CD4-positive, alpha-beta T cell (primary cell): ENCODE data around the gene TUBGCP2. TPM values are rescaled to one million over a fixed set of nuclear protein-coding genes. Genes with fewer than 3 reads are reported as not detected.

Experiments
- ATAC-seq: fragments of 200-7000 bp; cut with Tn5 transposase; one replicate; pipeline ENCODE4 v1.10.0; 2022; ENCODE audit warnings: mild to moderate bottlenecking; ENCODE audit not compliant: poor library complexity
- CTCF ChIA-PET: fragments of 350-600 bp; sonication (Branson Sonifier 250); formaldehyde crosslinking; loops from one replicate; lab custom pipeline; 2021; ENCODE audit warnings: antibody characterized with exemption, inconsistent platforms; lab: Charles Lee
- POLR2A ChIA-PET: fragments of 350-600 bp; sonication (Branson Sonifier 250); formaldehyde crosslinking; loops from one replicate; lab custom pipeline; 2021; ENCODE audit warnings: antibody characterized with exemption, inconsistent platforms; lab: Charles Lee
- DNase-seq, 14 experiments: peaks; one replicate each; pipeline ENCODE4 v3.0.0-alpha.2; 2013 to 2020; ENCODE audit warnings: mixed read lengths in 2 of 14
- H3K27ac ChIP-seq, 2 donors: one replicate each; pipeline versions ENCODE4 v1.5.1 to v1.7.0; 2013; ENCODE audit warnings: low read length in 2 of 2, low read depth in 1 of 2, mild to moderate bottlenecking in 1 of 2
- H3K27me3 ChIP-seq, 2 experiments: 1 replicate in 1 of 2; 2 replicates in 1 of 2; pipeline versions ENCODE4 v1.6.1 to v1.7.0; 2013; ENCODE audit warnings: low read length in 2 of 2, control low read depth in 1 of 2, mild to moderate bottlenecking in 1 of 2, moderate library complexity in 1 of 2; ENCODE audit not compliant: insufficient read depth in 2 of 2, control insufficient read depth in 1 of 2
- H3K36me3 ChIP-seq: one replicate; pipeline ENCODE4 v1.6.1; 2013; ENCODE audit warnings: low read length, control low read depth; ENCODE audit not compliant: insufficient read depth
- H3K4me1 ChIP-seq: one replicate; pipeline ENCODE4 v1.6.1; 2013; ENCODE audit warnings: low read length, control low read depth; ENCODE audit not compliant: insufficient read depth
- H3K4me3 ChIP-seq: one replicate; pipeline ENCODE4 v1.5.1; 2013; ENCODE audit warnings: mild to moderate bottlenecking, low read length, moderate library complexity
- H3K9me3 ChIP-seq, 2 experiments: 1 replicate in 1 of 2; 2 replicates in 1 of 2; pipeline versions ENCODE4 v1.6.1 to v1.7.0; 2013; ENCODE audit warnings: low read length in 2 of 2, mild to moderate bottlenecking in 2 of 2, control low read depth in 1 of 2, moderate library complexity in 1 of 2; ENCODE audit not compliant: control insufficient read depth in 1 of 2, insufficient read depth in 1 of 2
- H3K27ac Mint-ChIP-seq: one replicate; pipeline ENCODE4 v1.8.0; 2020; ENCODE audit warnings: mixed read lengths
- H3K27me3 Mint-ChIP-seq: one replicate; pipeline ENCODE4 v1.8.0; 2021; ENCODE audit warnings: mixed read lengths
- H3K36me3 Mint-ChIP-seq: one replicate; pipeline ENCODE4 v1.8.0; 2021; ENCODE audit warnings: low read depth, mixed read lengths
- H3K4me1 Mint-ChIP-seq: one replicate; pipeline ENCODE4 v1.8.0; 2021; ENCODE audit warnings: low read depth, mixed read lengths
- H3K4me3 Mint-ChIP-seq: one replicate; pipeline ENCODE4 v1.8.0; 2020; ENCODE audit warnings: mild to moderate bottlenecking, mixed read lengths
- H3K9me3 Mint-ChIP-seq: one replicate; pipeline ENCODE4 v1.8.0; 2020; ENCODE audit warnings: mixed read lengths
- intact Hi-C, 2 experiments: fragments of 100-400 bp; cut with DNase I in 1 of 2; cut with micrococcal nuclease in 1 of 2; formaldehyde crosslinking; loops; one replicate each; pipeline versions ENCODE4 v1.15.1 to v1.9.0; 2023 to 2025; cut with DNase I, micrococcal nuclease
- total RNA-seq, 174 experiments: library from RNA in 2 of 174; stranded (reverse) in 2 of 174; gene quantifications; one replicate each; pipeline ENCODE4 v1.2.3 and lab custom pipeline; 2021 to 2026
- TF ChIP-seq, protein P1 (sequence below): fragments of 200-600 bp; IDR thresholded peaks from one replicate; pipeline ENCODE4 v1.8.0; 2022; ENCODE audit warnings: antibody characterized with exemption, mild to moderate bottlenecking

The TUBGCP2 gene
- total RNA-seq, 2 experiments from 2014 or later: 89.3 to 94.2 TPM

DNA sequence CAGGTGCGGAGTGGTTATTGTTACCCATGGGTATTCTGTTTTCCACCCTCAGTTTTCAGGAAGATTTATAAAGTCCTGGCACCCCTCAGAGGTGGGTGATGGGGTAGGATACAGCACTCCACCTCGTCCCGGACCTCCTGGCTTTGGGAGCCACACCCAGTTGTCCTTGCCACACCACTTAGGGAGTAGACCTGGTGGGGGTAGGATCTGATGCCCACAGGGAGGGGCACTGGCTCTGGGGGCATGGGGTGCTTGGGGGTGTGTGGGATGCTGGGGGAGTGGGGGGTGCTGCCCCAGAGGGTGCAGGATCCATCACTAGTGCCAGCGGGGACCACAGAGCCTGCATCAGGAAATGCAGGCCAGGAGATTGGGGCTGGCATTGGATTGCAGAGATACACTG lies 4.5 kb upstream of the TUBGCP2 start:
- no peak for DNase-seq
- H3K4me1 ChIP-seq: peaks cover 11% of the 10 kb centered on the region
- Mint-ChIP-seq H3K36me3 (peaks cover 37% of the 10 kb centered on the region), H3K4me1 (peaks cover 8% of the 10 kb centered on the region), H3K9me3 (no peaks in the 10 kb centered on the region), H3K27me3 (peaks cover 2% of the 10 kb centered on the region), H3K27ac (no peak overlapping the region), H3K4me3 (peak overlapping the region; percentile 15)
- TF ChIP-seq, protein P1, sequence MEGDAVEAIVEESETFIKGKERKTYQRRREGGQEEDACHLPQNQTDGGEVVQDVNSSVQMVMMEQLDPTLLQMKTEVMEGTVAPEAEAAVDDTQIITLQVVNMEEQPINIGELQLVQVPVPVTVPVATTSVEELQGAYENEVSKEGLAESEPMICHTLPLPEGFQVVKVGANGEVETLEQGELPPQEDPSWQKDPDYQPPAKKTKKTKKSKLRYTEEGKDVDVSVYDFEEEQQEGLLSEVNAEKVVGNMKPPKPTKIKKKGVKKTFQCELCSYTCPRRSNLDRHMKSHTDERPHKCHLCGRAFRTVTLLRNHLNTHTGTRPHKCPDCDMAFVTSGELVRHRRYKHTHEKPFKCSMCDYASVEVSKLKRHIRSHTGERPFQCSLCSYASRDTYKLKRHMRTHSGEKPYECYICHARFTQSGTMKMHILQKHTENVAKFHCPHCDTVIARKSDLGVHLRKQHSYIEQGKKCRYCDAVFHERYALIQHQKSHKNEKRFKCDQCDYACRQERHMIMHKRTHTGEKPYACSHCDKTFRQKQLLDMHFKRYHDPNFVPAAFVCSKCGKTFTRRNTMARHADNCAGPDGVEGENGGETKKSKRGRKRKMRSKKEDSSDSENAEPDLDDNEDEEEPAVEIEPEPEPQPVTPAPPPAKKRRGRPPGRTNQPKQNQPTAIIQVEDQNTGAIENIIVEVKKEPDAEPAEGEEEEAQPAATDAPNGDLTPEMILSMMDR: no peak
- no peak overlapping the region for H3K4me3 ChIP-seq
- H3K27ac ChIP-seq: no peak overlapping the region
- intact Hi-C loops: no loop called here
- POLR2A ChIA-PET: no interaction called here
- CTCF ChIA-PET: interaction anchor here (1.0 to 1.3 kb wide), 2 partner anchors 11 to 17 kb away, joined by 3 to 4 read pairs; no protein-coding TSS in a partner anchor
- H3K9me3 ChIP-seq: peaks cover 0 to 9% of the 10 kb centered on the region in 2 experiments
- no peaks in the 10 kb centered on the region for H3K27me3 ChIP-seq
- H3K36me3 ChIP-seq: peaks cover 37% of the 10 kb centered on the region
- ATAC-seq: no peak

DNA sequence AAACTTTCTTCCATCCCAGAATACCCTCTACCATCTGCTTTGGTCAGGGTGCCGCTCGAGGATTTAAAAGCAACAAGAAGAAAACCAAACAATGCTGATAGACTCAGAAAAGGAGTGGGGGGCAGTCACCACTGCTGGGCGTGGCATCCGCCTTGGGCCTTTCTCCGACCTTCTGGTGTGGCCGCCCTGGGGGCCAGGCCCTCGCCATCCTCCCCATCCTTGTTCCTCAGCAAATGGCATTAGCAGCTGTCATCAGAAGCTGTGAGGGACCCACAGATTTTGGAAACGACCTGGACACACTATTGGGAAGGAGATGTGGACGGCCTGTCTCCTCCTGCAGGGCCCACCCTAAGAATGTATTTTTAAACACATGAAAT lies 4.1 kb upstream of the TUBGCP2 start:
- Mint-ChIP-seq H3K9me3 (no peaks in the 10 kb centered on the region), H3K36me3 (peaks cover 41% of the 10 kb centered on the region), H3K27me3 (peaks cover 6% of the 10 kb centered on the region), H3K4me1 (peaks cover 12% of the 10 kb centered on the region), H3K27ac (no peak overlapping the region), H3K4me3 (peak overlapping the region; percentile 15)
- intact Hi-C loops: no loop called here
- POLR2A ChIA-PET: no interaction called here
- H3K27me3 ChIP-seq: no peaks in the 10 kb centered on the region
- H3K4me1 ChIP-seq: peaks cover 16% of the 10 kb centered on the region
- ATAC-seq (no peak), DNase-seq (no peak)
- peaks cover 37% of the 10 kb centered on the region for H3K36me3 ChIP-seq
- H3K9me3 ChIP-seq: peaks cover 0 to 9% of the 10 kb centered on the region in 2 experiments
- no peak overlapping the region for H3K4me3 ChIP-seq
- H3K27ac ChIP-seq: no peak overlapping the region
- TF ChIP-seq, protein P1: no peak
- CTCF ChIA-PET: no interaction called here

DNA sequence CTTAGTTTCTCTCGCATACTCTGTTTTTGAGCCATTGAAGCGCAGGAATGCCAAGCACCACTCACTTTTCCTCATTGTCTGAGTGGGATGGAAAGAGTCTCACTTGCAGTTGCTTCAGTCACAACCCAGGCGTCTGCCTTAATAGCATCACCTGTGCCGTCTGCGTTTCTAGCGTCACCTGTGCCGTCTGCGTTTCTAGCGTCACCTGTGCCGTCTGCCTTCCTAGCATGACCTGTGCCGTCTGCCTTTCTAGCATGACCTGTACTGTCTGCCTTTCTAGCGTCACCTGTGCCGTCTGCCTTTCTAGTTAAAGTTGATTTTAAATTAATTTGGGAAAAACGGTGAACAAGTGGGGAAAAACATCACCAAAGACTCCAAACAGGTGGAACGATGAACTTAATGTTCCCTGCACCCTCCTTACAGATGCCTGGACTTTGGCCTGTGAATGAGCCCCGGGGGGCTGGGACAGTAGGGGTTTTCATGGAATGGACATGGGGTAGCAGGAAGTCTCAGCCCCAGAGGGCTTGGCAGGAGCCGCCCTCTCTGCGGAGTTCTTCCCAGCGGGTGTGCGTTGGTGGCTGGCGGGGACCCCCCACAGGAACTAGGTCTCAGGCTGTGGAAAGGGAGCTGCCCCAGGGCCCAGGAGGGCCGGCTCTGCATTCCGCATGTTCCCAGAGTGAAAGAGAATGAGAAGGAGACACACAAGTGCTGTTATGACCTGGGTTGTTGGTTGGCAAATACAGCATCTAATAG lies 3.5 kb upstream of the TUBGCP2 start:
- Histone ChIP-seq H3K27me3 (no peaks in the 10 kb centered on the region), H3K4me1 (peaks cover 21% of the 10 kb centered on the region), H3K9me3 (peaks cover 0 to 9% of the 10 kb centered on the region in 2 experiments), H3K4me3 (no peak overlapping the region), H3K36me3 (peaks cover 37% of the 10 kb centered on the region), H3K27ac (no peak overlapping the region)
- POLR2A ChIA-PET: no interaction called here
- H3K4me3 Mint-ChIP-seq: peak overlapping the region; percentile 11
- ATAC-seq (no peak), DNase-seq (no peak)
- TF ChIP-seq, protein P1: no peak
- peaks cover 18% of the 10 kb centered on the region for H3K4me1 Mint-ChIP-seq
- H3K27me3 Mint-ChIP-seq: peaks cover 7% of the 10 kb centered on the region
- H3K27ac Mint-ChIP-seq: peak overlapping the region; percentile 67
- peaks cover 45% of the 10 kb centered on the region for H3K36me3 Mint-ChIP-seq
- H3K9me3 Mint-ChIP-seq: no peaks in the 10 kb centered on the region
- intact Hi-C loops: no loop called here
- CTCF ChIA-PET: no interaction called here
